NOMO-1 (cell line): ENCODE measurements around the gene NUBPL.
"Not testable (repeated sequence)": the region's sequence is repeated elsewhere in the genome, so short reads cannot be mapped to it uniquely, and the experiment has no call there.

Experiments used
- DNase-seq, 2 experiments: peaks; one replicate each; lab custom pipeline; 2025; ENCODE audit not compliant: unreplicated experiment in 2 of 2; lab: John Stamatoyannopoulos, UW

Gene NUBPL

DNA sequence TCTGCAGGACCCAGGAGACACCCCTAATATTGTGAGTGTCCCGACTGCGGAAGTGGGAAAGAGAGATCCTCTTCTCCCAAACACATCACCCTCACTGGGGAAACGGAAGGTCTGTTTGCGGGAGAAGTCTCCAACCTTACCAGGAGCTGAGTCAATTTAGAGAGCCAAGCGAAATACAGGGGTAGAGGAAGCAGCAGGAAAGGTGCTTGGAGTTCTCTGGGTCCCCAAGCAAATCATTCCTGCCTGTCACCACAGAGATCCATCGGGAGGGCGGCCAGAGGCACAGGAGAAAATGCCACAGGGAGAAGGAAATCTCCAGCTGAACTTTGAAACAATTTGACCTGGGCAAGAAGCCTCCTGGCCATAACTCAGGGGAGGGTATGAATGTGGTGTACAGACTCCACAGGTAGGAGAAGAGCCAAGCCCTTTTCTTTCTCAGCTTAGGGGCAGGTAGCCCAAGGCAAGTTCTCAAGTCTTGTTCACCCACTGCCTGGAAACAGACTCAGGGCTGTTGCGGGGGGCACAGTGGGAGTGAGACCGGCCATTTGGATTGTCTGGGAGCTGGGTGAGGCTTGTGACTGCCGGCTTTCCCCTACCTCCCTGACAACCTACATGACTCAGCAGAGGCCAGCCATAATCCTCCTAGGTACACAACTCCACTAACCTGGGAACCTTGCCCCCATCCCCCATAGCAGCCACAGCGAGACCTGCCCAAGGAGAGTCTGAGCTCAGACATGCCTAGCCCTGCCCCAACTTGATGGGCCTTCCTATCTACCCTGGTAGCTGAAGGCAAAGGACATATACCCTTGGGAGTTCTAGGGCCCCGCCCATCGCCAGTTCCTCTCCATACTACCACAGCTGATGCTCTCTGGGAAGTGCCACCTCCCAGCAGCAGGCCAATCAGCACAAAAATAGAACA is 304.0 kb downstream of the NUBPL start:
- DNase-seq, result no peak

DNA sequence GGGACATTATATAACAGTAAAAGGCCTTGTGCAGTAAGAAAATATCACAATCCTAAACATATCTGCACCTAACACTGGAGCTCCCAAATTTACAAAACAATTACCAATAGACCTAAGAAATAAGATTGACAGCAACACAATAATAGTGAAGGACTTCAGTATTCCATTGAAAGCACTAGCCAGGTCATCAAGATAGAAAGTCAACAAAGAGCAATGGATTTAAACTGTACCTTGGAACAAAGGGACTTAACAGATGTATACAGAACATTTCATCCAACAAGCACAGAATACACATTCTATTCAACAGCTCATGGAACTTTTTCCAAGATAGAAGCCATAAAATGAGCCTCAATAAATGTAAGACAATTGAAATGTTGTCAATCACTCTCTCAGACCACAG is 306.4 kb downstream of the NUBPL start:
- no peak for DNase-seq

DNA sequence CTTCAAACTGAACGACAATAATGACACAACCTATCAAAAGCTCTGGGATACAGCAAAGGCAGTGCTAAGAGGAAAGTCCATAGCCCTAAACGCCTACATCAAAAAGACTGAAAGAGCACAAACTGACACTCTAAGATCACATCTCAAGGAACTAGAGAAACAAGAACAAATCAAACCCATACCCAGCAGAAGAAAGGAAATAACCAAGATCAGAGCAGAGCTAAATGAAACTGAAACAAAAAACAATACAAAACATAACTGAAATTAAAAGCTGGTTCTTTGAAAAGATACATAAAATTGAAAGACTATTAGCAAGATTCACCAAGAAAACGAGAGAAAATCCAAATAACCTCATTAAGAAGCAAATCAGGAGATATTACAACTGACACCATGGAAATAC is 306.9 kb downstream of the NUBPL start:
- not testable (repeated sequence) for DNase-seq

DNA sequence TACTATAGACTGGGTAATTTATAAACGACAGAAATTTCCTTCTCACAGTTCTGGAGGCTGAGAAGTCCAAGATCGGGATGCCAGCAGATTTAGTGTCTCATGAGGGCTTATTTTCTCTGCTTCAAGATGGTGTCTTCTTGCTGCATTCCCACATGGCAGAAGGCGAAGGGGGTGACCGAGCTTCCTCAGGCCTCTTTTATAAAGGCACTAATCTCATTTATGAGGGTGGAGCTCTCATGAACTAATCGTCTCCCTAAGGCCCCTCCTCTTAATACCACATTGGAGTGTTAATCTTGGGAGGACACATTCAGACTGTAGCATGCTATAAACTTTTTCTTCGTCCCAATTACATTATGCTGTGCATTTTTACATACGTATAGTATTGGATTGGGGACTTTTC is 315.5 kb downstream of the NUBPL start:
- no peak for DNase-seq

DNA sequence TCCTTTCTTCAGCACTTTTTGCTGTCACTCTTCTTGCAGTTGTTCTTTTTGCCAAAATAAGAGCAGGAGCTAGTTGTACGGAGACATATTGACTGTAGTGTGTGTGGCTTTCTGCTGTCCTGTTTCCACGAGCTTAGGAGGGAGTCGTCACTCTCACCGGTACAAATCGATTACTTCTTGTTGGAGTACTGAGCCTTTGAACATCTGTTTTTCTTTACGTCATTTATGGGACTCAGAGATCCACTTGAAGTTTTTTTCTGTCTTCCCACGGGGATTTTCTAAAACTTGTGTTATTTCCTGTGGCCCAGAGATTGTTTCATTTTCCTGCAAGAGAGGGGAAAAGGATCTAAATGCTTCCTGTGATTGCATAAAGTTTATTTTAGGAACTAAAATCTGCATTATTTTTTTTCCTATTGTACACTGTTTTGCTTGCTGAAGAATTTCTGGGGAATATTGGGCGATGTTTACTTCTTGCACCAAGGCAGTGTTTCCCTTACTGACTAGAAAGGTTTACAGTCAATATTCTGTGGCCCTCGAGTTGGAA is 316.1 kb downstream of the NUBPL start:
- no peak for DNase-seq

DNA sequence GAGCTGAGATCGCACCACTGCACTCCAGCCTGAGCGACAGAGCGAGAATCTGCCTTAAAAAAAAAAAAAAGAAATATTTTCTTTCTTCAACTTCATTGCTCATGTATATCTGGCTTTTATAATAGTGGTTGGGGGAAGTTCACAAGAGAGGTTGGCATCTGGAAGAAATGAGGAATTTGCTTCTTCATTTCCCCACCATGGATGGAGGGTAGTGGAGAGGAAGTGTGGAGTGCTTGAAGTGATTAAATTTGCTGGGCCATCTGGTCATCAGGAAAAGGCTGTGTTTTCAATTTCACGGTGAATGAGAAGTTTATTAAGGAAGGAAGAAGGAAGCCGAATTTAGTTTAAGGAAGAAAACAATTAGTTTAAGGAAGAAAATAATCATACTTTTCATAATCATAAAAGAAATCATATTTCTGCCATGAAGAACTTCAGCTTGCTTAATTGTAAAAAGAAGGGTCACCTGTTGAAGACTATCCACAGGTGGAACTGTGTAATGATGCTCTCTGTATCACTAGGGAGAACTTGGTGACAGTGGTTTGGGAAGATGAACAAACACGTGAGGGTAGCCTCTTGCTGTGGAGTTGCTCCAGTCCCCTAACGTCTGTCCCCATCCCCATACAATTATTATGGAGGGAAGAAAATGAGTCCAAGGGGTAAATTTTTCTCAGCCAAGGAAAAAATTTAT is 318.6 kb downstream of the NUBPL start:
- no peak for DNase-seq

DNA sequence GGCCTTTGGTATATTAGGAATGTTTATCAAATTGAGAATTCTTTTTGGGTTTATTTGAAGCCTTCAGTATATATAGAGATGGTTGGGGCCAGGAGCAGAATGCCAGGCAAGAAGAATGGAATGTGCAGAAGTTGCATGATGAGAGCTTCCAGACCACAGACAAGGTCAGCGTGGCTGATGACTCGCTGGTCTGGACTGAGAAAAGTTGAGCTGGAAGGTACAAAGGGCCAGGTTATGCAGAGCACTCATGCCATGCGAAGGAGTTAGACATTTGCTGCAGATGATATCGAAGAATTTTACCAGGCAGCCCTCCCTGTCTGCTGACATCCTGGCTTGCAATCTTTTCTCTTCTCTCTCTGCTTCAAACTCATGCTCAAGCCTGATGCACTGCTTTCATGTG is 319.7 kb downstream of the NUBPL start:
- DNase-seq, result no peak

DNA sequence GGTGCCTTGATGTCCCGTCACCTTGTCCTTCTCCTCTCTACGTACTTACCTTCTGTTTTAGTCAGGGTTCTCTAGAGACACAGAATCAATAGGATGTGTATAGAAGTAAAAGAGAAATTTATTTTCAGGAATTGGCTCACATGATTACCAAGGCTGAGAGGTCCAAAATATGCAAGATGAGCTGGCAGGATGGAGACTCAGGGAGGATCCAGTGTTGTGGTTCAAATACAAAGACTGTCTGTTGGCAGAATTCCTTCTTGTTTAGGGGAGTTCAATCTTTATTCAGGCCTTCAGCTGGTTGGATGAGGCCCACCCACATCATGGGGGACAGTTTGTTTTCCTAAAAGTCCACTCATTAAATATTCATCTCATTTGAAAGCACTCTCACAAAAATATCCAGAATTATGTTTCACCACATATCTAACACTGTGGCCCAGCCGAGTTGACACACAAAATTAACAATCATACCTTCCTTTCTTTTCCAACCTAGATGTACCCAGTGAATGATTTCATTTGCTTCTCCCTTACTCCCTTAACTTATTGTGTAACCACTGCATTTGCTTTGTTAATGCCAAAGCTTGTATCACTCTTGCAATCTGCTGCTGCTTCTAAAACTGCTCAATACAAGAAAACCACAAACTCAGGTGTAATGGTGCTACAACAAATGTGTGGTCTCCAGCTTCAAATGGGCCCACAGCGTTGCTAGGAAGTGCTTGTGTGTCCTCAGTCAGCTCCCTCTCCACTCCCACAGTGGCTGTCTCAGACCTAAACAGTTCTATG is 320.5 kb downstream of the NUBPL start:
- no peak for DNase-seq

DNA sequence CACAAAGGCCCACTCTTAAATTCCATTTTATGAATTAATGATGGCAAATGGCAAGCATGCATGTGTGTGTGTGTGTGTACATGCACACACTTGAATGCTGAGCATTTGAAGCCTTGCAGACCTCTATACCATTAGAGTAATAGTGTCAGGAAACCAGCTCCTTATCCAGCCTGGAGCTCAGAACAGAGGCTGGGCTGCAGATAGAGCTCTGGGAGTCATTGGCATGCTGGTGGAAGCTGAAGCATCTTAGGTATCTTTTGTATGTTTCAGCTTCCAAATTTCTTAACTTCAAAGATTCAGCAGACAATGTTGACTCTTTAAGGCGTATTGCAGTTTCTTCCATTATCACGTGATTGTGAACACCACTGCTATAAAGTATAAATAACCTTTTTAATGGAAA is 323.0 kb downstream of the NUBPL start:
- DNase-seq, result no peak

DNA sequence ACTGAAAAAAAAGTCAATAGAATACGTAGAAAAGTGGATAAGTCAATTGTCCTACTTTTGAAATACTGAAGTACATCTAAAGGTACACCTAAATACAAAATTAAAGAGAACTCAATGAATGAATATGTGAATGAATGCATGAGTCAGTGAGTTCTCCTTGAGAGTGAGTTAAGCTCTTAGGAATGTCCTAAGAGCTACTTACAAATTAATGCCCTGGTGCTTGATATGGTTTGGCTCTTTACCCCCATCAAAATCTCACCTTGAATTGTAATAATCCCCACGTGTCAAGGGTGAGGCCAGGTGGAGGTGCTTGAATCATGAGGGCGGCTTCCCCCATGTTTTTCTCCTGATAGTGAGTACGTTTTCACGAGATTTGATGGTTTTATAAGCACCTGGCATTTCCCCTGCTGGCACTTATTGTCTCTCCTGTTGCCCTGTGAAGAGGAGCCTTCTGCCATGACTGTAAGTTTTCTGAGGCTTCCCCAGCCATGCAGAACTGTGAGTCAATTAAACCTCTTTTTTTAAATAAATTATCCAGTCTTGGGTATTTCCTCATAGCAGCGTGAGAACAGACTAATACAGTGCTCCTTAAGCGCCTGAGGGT is 323.7 kb downstream of the NUBPL start:
- no peak for DNase-seq

DNA sequence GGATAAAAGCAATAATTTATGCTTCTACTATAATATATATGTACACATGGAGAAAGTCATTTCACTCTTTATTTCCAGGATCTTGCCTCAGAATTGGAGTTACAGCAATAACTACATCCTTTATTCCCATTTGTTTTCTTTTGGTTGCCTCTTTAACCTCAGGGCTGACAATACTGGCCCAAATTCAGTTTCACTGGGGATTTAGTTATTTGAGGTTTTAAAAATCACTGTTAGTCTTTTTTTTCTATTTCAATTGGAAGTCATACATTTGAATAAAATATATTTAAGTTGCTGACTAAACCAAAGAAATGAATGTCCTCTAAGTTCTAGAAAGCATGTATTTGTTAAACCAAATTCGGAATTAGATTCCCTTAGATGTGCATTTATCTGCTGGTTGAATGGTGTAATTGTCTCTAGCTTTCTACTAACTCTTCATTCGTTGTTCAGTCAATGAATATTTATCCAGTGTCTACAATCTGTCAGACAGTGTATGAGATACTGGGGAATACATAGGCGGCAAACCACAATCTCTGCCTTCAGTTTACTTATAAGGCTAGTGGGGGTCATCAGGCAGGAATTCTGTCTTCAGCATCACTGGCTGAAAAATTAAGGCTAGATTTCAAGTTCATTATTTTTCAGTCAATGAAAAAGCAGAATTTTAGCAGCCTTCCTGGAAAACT is 325.1 kb downstream of the NUBPL start:
- no peak for DNase-seq

DNA sequence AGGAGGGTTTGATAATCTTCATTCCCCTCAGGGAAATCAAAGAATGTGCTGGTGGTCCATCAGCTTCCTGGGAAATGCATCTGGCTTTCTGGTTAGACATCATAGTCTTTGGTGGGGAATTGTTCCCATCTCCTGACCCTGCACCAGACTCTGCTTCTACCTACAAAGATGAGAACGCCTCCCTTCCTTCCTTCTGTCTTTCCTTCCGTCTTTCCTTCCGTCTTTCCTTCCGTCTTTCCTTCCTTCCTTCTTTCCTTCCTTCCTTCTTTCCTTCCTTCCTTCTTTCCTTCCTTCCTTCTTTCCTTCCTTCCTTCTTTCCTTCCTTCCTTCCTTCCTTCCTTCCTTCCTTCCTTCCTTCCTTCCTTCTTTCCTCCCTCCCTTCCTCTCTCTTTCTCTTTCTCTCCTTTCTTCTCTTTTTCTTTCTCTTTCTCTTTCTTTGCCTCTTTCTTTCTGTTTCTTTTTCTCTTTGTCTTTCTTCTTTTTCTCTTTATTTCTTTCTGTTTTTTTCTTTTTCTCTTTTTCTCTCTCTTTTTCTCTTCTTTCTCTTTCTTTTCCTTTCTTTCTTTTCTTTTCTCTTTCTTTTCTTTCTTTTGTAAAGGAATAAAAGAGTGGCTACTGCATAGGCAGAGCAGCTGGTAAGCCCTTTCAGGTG is 326.9 kb downstream of the NUBPL start:
- DNase-seq, result no peak

DNA sequence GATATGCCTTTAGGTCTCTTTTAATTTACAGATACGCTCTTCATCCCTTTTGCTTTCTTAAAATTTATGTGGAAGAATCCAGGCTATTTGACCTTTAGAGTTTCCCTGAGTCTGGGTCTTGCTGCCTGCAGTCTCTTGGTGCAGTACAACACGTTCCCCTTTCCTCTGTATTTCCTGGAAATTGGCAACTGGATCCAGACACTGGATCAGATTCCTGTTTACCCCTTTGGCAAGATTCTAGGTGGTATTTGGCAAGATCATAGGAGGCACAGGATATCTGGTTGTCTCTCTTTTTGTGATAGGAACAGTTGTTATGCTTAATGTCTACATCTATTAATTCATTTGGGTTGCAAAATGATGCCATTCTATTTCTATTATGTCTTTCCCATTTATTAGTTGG is 328.1 kb downstream of the NUBPL start:
- no peak for DNase-seq

DNA sequence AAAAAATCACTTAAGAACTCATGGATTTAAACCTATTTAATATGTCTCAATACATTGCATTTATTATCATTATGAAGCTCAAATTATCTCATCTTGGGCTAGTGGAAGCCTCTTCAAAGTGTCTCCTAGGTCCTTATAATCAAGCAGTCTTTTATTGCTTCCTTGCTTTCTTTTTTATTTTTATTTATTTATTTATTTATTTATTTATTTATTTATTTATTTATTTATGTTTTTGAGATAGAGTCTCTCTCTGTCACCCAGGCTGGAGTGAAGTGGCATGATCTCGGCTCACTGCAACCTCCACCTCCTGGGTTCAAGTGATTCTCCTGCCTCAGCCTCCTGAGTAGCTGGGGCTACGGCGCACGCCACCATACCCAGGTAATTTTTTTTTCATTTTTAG is 329.0 kb downstream of the NUBPL start:
- DNase-seq, result not testable (repeated sequence)

DNA sequence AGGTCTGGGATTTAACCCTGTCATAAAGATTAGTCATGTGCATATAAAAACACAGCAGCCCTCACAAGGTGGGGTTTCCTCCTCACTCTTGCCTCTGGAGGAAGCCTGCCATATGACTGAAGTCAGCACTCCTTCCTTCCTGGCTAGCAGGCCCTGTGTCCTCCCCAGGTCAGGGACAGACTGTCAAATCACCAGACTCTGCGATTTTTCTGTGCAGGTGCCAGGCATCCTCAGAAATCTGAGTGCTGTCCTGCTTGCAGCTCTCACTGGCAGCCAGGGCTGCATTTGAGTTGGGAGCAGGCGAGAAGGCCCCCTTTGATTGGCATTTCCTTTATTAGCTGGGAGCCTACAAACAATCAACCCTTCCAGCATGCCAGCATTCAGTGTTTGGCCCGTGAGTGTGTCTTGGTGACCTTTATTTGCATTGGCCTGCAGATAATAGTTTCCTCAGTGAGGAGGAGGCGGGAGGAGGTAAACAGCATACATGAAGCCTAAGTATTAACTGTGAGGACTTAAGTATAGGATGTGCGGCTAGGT is 332.1 kb downstream of the NUBPL start:
- no peak for DNase-seq

DNA sequence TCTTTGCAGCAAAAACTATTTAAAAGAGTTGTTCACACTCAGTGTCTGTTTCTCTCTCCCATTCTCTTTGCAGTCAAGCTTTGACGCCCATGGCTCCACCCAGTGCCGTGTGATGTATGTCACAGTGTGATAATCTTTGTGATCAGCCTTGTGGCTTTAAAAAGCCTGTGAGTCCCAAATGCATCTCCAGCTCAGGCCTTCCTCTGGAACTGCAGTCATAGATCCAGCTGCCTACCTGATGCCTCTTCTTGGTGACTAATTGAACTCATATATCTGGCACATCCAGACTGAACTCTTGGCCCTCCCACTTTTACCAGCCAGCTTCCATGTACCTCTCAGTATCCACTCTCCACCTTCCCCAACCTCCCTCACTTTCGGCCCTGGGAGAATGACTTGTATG is 333.1 kb downstream of the NUBPL start:
- no peak for DNase-seq

DNA sequence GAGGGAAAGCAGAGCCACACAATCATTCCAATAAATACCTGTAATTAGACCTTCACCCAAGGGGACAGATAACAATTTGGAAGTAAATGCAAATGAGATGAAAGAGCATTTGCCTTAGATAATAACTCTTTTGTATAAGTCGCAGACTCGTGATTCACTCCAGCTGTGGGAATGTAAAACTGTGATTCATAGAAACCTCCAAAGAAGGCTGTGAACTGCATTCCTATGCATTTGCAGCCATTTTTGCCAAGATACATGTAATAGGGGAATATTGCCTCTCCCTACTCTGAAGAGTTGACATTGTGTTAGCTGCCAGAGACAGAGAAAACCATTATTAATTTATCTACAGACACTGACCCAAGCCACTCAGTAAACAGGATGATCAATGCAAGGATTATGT is 334.0 kb downstream of the NUBPL start:
- DNase-seq, result no peak

DNA sequence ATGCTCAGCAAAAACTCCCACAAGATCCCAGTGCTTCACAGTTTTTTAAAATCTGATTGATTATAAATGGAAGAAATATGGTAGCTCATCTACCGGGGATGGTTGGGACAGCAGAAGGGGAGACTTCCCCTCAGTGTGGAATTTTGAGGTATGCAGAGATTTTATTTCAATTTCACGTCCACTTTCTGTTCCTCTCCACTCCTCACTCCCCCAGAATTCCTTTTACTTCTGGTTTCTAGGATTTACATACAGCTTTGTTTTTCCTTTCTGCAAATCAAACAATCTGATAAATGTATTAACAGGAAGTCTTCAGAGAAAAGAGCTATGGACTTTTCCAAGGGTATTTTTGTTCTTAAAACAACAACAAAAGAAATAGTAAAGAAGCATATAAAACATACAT is 334.4 kb downstream of the NUBPL start:
- no peak for DNase-seq

DNA sequence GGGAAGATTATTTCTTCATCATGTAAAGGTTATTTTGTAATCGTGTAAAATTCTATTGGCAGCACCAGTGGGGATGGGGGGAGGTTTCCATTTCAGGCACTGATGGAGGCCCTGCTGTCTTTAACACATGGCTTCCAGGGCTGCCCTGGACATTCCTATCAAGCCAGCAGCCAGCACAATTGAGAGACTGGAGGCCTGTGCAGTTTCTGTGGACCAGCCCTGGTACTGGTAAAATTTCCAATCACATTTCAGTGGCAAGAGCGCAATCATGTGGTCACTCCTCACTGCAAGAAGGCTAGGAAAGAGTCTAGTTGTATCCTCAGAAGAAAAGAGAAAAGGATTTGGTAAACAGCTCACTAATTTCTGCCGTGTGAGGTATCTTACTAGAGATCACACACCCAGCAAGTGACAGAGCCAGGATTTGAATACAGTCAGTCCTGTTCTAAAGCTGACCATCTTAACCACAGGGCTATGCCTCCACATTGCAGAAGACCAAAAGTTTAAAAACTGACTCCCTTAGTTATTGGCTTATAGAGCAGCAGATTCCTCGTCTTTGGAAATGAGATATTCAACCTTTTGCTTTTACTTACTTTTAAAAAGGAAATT is 336.5 kb downstream of the NUBPL start:
- no peak for DNase-seq
